Activated naive CD4-positive, alpha-beta T cell treated with anti-CD3 and anti-CD28 coated beads, Interleukin-2, amount 50 U/mL, for 16 hours (primary cell): ENCODE results near the gene RHBDL3.

ENCODE experiments used
- DNase-seq: peaks from one replicate; pipeline ENCODE4 v3.0.0-alpha.2; 2020

Gene RHBDL3

DNA sequence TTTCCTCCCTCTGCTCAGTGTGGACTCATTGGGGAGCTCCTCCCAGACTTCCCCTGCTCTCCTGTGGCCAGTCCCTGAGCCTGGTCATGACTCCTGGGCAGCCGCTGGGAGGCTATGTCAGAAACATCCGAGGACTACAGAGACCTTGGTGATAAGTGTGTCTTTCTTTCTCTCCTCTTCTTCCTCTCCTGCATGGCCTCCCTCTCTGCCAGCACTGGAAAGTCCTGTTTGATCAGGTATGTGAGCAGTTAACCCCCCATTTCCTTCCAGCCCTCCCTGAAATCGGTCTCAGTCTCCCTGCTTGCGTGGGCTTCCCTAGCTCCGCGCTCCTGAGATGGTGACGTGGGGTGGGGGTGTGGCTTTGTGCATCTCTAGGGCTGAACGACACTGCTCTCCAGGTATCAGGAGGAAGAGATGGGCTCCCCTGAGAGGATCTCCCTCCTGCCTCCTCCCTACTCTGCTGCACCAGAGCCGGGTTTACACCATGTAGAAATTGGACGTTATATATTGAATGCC is 2.1 kb downstream of the RHBDL3 start:
- DNase-seq, result peak; percentile 26

DNA sequence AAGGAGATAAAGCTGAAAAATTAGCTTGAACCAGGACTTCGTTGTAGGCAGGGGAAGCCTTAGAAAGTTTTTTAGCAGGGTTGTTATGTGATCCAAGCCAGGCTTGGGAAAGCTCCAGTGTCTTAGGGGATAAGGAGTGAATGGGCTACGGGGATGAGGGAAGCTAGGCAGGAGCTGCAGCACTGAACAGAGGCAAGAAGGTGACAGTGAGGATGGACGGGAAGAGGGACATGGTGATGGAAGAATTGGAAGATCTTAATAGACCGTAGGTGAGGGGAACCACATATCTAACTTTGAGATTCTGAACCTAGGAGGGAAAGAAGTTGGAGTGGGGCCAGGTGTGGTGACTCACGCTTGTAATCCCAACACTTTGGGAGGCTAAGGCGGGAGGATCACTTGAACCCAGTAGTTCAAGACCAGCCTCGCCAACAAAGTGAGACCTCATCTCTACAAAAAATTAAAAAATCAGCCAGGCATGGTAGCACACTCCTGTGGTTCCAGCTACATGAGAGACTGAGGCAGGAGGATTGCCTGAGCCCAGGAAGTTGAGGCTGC is 3.2 kb downstream of the RHBDL3 start:
- no peak for DNase-seq

GRCh38 chr17:32269377-32269776 is 3.7 kb downstream of the RHBDL3 start:
- no peak for DNase-seq

DNA sequence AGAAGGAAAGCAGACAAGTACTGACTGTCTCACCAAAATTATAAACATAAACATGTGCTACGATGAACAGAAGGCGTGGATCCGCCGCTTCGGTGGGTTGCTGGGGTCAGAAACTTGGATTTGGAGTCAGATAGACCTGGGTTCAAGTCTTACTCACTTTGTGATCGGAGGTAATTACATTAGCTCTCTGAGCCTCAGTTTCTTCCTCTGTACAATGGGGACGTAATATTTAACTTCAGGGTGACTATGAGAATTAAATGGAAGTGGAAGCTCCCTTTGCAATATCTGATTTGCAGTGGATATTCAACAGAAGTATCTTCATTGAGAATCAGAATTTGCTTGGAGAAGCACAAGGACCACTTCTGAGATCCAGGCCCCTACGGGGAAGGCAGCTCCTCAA is 6.2 kb downstream of the RHBDL3 start:
- DNase-seq, result no peak

GRCh38 chr17:32274101-32274500 is 8.5 kb downstream of the RHBDL3 start:
- DNase-seq, result no peak

DNA sequence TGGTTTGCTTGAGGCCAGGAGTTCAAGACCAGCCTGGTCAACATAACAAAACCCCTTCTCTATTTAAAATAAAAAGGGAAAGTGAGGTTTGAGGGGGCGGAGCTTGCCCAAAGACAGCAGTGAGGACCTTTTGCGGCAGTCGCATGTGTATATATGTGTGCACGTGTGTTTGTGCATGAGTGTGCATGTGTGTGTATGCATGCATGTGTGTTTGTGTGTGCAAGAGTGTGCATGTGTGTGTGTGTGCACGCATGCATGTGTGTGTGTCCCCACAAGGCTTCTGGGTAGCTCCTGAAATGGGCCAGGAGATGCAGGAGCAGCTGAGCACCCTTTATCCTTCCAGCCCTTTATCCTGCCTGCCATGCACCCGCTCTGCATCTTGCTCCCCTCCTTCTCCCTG is 9.0 kb downstream of the RHBDL3 start:
- no peak for DNase-seq

- DNase-seq, result no peak
Observed at GRCh38 chr17:32275060-32276042, 9.7 kb downstream of the RHBDL3 start.

- no peak for DNase-seq
Observed at GRCh38 chr17:32276171-32276601, 10.6 kb downstream of the RHBDL3 start.

- DNase-seq, result no peak
Observed at GRCh38 chr17:32277284-32277683, 11.7 kb downstream of the RHBDL3 start.

GRCh38 chr17:32278815-32279214 is 13.2 kb downstream of the RHBDL3 start:
- DNase-seq, result no peak

GRCh38 chr17:32279891-32280716 is 14.5 kb downstream of the RHBDL3 start:
- no peak for DNase-seq

DNA sequence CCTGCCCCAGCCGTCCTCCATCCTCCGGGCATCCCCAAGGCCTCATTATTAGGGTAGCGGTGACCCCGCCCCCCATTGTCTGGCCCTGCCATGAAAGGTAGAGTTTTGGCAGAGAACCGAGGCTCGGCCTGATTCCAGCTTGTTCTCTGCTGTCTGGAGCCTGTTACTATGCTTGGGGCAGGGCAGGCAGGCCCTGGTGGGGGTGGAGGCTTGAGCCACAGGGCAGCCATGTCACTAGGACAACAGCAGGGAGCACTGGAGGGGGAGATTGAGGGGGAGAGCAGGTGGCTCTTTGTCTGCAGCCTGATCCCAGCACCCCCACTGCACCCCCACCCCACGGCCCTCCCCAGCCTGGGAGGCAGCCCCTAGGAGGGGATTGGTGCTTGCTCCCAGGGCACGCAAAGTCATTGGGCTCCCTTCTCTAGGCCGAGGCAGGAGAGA is 15.4 kb downstream of the RHBDL3 start:
- no peak for DNase-seq

DNA sequence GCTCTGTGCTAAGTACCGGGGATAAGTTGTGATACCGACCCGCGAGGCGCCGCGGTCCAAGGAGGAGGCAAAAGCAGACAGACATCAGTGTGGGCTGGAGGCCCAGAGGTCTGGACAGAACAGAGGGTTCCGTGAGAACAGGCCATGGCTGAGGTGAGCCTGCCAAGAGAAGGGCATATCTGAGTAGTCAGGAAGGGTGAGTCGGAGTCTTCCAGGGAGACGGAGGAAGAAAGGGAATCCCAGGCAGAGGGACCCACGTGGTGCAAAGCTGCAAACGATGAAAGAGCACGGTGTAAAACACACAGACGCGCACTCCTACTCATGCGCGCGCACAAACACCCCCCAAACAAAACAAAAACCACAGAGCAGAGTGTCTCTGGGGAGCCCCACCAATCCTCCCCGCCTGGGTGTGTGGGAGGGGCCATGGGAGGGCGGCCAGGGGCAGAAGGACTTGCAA is 18.1 kb downstream of the RHBDL3 start:
- no peak for DNase-seq

DNA sequence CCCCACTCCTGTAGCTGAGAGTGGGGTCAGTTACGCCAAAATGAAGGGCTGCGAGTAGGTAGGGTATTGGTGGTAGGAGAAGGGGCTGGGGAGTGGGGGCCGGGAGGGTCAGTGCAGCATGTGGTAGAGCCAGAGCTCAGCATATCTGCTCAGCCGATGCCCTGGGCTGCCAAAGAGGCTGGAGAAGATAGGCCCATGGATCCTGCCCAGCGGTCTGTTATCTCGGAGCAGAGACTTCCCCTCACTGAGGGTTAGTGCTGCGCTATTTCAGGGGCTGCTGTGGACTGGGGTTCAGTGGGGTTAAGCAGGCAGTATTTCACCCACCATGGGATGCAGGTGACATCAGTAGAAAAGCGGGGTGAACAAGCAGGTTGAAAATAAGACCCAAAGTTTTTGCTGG is 19.7 kb downstream of the RHBDL3 start:
- DNase-seq, result no peak

- no peak for DNase-seq
Observed at GRCh38 chr17:32285746-32286517, 20.3 kb downstream of the RHBDL3 start.

GRCh38 chr17:32286518-32286900 is 20.9 kb downstream of the RHBDL3 start:
- no peak for DNase-seq

- no peak for DNase-seq
Observed at GRCh38 chr17:32287804-32288511, 22.3 kb downstream of the RHBDL3 start.

DNA sequence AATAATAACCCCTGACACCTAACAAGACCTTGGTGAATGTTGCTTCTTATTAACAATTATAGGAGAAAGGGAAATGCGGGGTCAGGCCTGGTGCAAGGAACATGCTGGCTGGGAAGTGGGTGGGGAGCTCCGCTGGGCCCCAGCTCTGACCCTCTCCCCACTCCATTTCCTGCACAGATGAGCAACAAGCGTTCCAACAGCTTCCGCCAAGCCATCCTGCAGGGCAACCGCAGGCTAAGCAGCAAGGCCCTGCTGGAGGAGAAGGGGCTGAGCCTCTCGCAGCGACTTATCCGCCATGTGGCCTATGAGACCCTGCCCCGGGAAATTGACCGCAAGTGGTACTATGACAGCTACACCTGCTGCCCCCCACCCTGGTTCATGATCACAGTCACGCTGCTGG is 23.0 kb downstream of the RHBDL3 start:
- DNase-seq, result no peak

DNA sequence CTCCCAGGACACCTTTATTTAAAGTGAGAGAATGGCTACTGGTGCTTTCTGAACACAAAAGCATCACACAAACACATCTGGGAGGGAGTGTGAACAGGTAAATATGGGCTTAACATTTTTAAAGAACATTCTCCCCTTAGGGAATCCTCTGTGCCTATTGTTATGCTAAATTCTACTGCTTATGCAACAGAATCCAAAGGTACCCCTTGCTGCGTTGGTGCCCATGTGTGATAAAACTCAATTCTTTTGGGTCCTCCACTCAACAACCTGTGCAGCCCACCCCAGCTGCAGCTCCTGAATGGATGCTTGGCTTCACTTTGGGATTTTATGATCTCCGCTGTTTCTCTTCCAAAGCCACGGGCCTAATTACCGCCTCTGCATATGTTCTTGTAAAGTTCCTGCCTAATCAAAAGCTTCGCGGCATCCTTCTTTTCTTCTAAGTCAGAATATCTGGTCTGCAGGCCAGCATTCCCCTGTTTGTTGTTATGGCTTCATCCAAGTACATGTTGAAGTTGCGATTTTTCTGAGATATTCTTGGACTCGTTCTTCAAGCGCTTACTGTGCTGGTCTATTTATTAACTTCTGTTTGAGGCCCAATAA is 23.9 kb downstream of the RHBDL3 start:
- DNase-seq, result no peak

DNA sequence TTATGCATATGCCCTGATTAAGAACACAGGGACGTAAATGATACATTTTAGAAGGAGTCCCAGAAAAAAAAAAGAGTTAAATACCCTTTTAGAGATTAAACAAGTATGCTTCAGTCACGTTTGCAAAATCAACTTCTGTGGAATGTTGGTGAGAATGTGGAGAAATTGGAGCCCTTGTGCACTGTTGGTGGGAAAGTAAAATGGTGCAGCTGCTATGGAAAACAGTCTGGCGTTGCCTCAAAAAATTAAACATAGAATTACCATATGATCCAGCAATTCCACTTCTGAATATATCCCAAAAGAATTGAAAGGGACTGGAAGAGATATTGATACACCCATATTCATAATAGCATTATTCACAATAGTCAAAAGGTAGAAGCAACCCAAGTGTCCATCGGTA is 26.5 kb downstream of the RHBDL3 start:
- no peak for DNase-seq

DNA sequence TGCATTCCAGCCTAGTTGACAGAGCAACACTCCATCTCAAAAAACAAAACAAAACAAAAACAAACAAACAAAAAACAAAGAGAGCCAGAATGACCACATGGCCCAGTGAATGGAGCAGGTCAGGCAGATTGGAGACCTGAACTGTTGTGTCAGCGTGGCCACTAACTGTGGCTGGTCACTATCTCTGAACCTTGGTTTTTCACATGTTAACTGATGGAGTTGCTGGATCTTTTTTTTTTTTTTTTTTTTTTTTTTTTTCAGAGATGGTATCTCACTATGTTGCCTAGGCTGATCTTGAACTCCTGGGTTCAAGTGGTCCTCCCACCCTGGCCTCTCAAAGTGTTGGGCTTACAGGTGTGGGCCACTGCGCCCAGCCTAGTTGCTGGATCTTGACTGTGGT is 31.8 kb downstream of the RHBDL3 start:
- DNase-seq, result no peak
